Measurements from ENCODE around the gene KCNK7. TPM values are rescaled to one million over a fixed set of nuclear protein-coding genes. Genes with fewer than 3 reads are reported as not detected.
"Not testable (repeated sequence)": the region's sequence is repeated elsewhere in the genome, so short reads cannot be mapped to it uniquely, and the experiment has no call there.

The KCNK7 gene
- total and polyA plus RNA-seq, 12 donors: 0.22 to 1.5 (median 0.36) TPM; not detected in 2

- intact Hi-C loops (cut with DNase I): loop anchor here in 2 of 10 donors (1.0 to 2.0 kb wide), 2 partner anchors 28 to 29 kb away; no protein-coding TSS in a partner anchor
- Histone ChIP-seq H3K27ac (peak overlapping the region; percentile 73 to 98 (median 94)), H3K9me3 (no peaks in the 10 kb centered on the region), H3K4me3 (peak overlapping the region; percentile 54 to 98 (median 86)), H3K36me3 (peaks cover 0 to 16% (median 0%) of the 10 kb centered on the region in 9 donors), H3K27me3 (no peaks in the 10 kb centered on the region), H3K4me1 (peaks cover 21 to 75% (median 50%) of the 10 kb centered on the region in 9 donors)
- WGBS, 2 donors: 9% methylated on average over 28 of the region's 28 CpGs
- DNase-seq (no peak), ATAC-seq (peak in 7 of 8 donors; percentile 7 to 28 (median 20))
- TF ChIP-seq CTCF (IDR thresholded peaks at IDR 0.05): no peak
Observed at GRCh38 chr11:65569164-65569972, 26.2 kb downstream of the KCNK7 start.

GRCh38 chr11:65565624-65566453 is 29.8 kb downstream of the KCNK7 start:
- DNase-seq: no peak
- TF ChIP-seq CTCF (IDR thresholded peaks at IDR 0.05): no peak

GRCh38 chr11:65564879-65565559 is 30.6 kb downstream of the KCNK7 start:
- ATAC-seq; H3K4me3 ChIP-seq; intact Hi-C loops (cut with DNase I); DNase-seq; H3K9me3 ChIP-seq; H3K27me3 ChIP-seq: not testable (repeated sequence)
- WGBS, 2 donors: 89 to 92% methylated on average over 12 of the region's 12 CpGs
- Histone ChIP-seq H3K27ac (peak overlapping the region in 1 of 10 donors; percentile 77), H3K4me1 (peaks cover 3 to 60% (median 31%) of the 10 kb centered on the region in 9 donors), H3K36me3 (peaks cover 0 to 16% (median 0%) of the 10 kb centered on the region in 9 donors)

More at GRCh38 chr11:65565624-65566453, 29.8 kb downstream of the KCNK7 start:
- H3K4me3 ChIP-seq: no peak overlapping the region
- ATAC-seq: no peak
- no peaks in the 10 kb centered on the region for H3K9me3 ChIP-seq
- peaks cover 0 to 16% (median 0%) of the 10 kb centered on the region in 9 donors for H3K36me3 ChIP-seq
- intact Hi-C loops (cut with DNase I): no loop called here
- H3K27ac ChIP-seq: peak overlapping the region in 1 of 10 donors; percentile 77
- peaks cover under 1 to 56% (median 27%) of the 10 kb centered on the region in 9 donors for H3K4me1 ChIP-seq
- WGBS, 2 donors: 88% methylated on average over 7 of the region's 7 CpGs
- H3K27me3 ChIP-seq: no peaks in the 10 kb centered on the region

- H3K27ac ChIP-seq: peak overlapping the region in 1 of 10 donors; percentile 19
- H3K4me1 ChIP-seq: peaks cover 15 to 63% (median 35%) of the 10 kb centered on the region in 9 donors
- WGBS, 2 donors: 96% methylated on average over 4 of the region's 4 CpGs
Observed at GRCh38 chr11:65563601-65564000, 32.0 kb downstream of the KCNK7 start.

More at GRCh38 chr11:65563601-65564000, 32.0 kb downstream of the KCNK7 start:
- Histone ChIP-seq H3K36me3 (peaks cover 0 to 12% (median 0%) of the 10 kb centered on the region in 9 donors), H3K27me3 (peaks cover 0 to 6% (median 0%) of the 10 kb centered on the region in 7 donors), H3K9me3 (no peaks in the 10 kb centered on the region), H3K4me3 (no peak overlapping the region)
- no peak for TF ChIP-seq CTCF (IDR thresholded peaks at IDR 0.05)
- ATAC-seq: no peak
- no peak for DNase-seq
- intact Hi-C loops (cut with DNase I): no loop called here
